IPS-18a (cell line): ENCODE data around the gene LGALS4.
A peak's percentile ranks its signal among the peaks of the same experiment; 100 is the strongest.

ENCODE experiments used
- H3K27ac ChIP-seq: one replicate; pipeline ENCODE4 v1.5.1; 2013; ENCODE audit warnings: low read length
- H3K27me3 ChIP-seq: one replicate; pipeline ENCODE4 v1.6.1; 2013; ENCODE audit warnings: mild to moderate bottlenecking, low read length; ENCODE audit not compliant: control insufficient read depth, insufficient read depth
- H3K36me3 ChIP-seq: one replicate; pipeline ENCODE4 v1.6.1; 2013; ENCODE audit warnings: low read depth, low read length; ENCODE audit not compliant: control insufficient read depth
- H3K4me1 ChIP-seq: one replicate; pipeline ENCODE4 v1.6.1; 2013; ENCODE audit warnings: low read depth, low read length; ENCODE audit not compliant: control insufficient read depth
- H3K4me3 ChIP-seq: one replicate; pipeline ENCODE4 v1.5.1; 2013; ENCODE audit warnings: low read length
- H3K9ac ChIP-seq: one replicate; pipeline ENCODE4 v1.6.1; 2013; ENCODE audit warnings: mild to moderate bottlenecking, low read length, moderate library complexity
- H3K9me3 ChIP-seq: one replicate; pipeline ENCODE4 v1.6.1; 2013; ENCODE audit warnings: low read depth, low read length; ENCODE audit not compliant: control insufficient read depth

LGALS4 gene

GRCh38 chr19:38849860-38850435 lies 37.2 kb upstream of the LGALS4 start, which contains the start of gene HNRNPL:
HNRNPL (minus strand) TSS chr19:38849986; CDS start chr19:38849966, 20 bp downstream.
- Histone ChIP-seq H3K27ac (peak within 1 kb of the TSS; percentile 95), H3K27me3 (no peaks in the 10 kb centered on the region), H3K4me1 (peaks cover 7% of the 10 kb centered on the region), H3K36me3 (peaks cover 28% of the 10 kb centered on the region), H3K9ac (peak within 1 kb of the TSS; percentile 97), H3K9me3 (no peaks in the 10 kb centered on the region), H3K4me3 (peak within 1 kb of the TSS; percentile 95)

GRCh38 chr19:38849147-38849859 lies 36.6 kb upstream of the LGALS4 start:
- Histone ChIP-seq H3K9ac (peak overlapping the region; percentile 97), H3K4me3 (peak overlapping the region; percentile 95), H3K9me3 (no peaks in the 10 kb centered on the region), H3K4me1 (peaks cover 7% of the 10 kb centered on the region), H3K27me3 (no peaks in the 10 kb centered on the region), H3K36me3 (peaks cover 35% of the 10 kb centered on the region), H3K27ac (peak overlapping the region; percentile 95)

GRCh38 chr19:38848299-38849146 lies 35.8 kb upstream of the LGALS4 start:
- Histone ChIP-seq H3K4me3 (peak overlapping the region; percentile 95), H3K36me3 (peaks cover 42% of the 10 kb centered on the region), H3K27ac (peak overlapping the region; percentile 95), H3K4me1 (peaks cover 7% of the 10 kb centered on the region), H3K9ac (peak overlapping the region; percentile 97), H3K9me3 (no peaks in the 10 kb centered on the region), H3K27me3 (no peaks in the 10 kb centered on the region)

GRCh38 chr19:38846097-38846496 lies 33.4 kb upstream of the LGALS4 start:
- Histone ChIP-seq H3K9ac (no peak overlapping the region), H3K4me1 (peaks cover 2% of the 10 kb centered on the region), H3K9me3 (no peaks in the 10 kb centered on the region), H3K27me3 (no peaks in the 10 kb centered on the region), H3K36me3 (peaks cover 67% of the 10 kb centered on the region), H3K4me3 (no peak overlapping the region), H3K27ac (no peak overlapping the region)

GRCh38 chr19:38845374-38846024 lies 32.8 kb upstream of the LGALS4 start:
- H3K27me3 ChIP-seq = no peaks in the 10 kb centered on the region
- no peaks in the 10 kb centered on the region for H3K9me3 ChIP-seq
- no peak overlapping the region for H3K9ac ChIP-seq
- no peak overlapping the region for H3K4me3 ChIP-seq
- H3K36me3 ChIP-seq = peaks cover 73% of the 10 kb centered on the region
- H3K4me1 ChIP-seq = no peaks in the 10 kb centered on the region
- no peak overlapping the region for H3K27ac ChIP-seq

- H3K27me3 ChIP-seq = no peaks in the 10 kb centered on the region
- no peaks in the 10 kb centered on the region for H3K9me3 ChIP-seq
- H3K4me1 ChIP-seq = no peaks in the 10 kb centered on the region
- no peak overlapping the region for H3K9ac ChIP-seq
- H3K4me3 ChIP-seq = no peak overlapping the region
- H3K27ac ChIP-seq = no peak overlapping the region
- peaks cover 84% of the 10 kb centered on the region for H3K36me3 ChIP-seq
Measured at GRCh38 chr19:38844093-38844686, 31.4 kb upstream of the LGALS4 start.

GRCh38 chr19:38843175-38843758 lies 30.5 kb upstream of the LGALS4 start:
- no peak overlapping the region for H3K27ac ChIP-seq
- H3K27me3 ChIP-seq = no peaks in the 10 kb centered on the region
- no peaks in the 10 kb centered on the region for H3K4me1 ChIP-seq
- H3K9me3 ChIP-seq = no peaks in the 10 kb centered on the region
- H3K4me3 ChIP-seq = no peak overlapping the region
- peaks cover 93% of the 10 kb centered on the region for H3K36me3 ChIP-seq
- H3K9ac ChIP-seq = no peak overlapping the region

- Histone ChIP-seq H3K27ac (no peak overlapping the region), H3K4me3 (no peak overlapping the region), H3K4me1 (no peaks in the 10 kb centered on the region), H3K36me3 (peaks cover 98% of the 10 kb centered on the region), H3K9ac (no peak overlapping the region), H3K9me3 (no peaks in the 10 kb centered on the region), H3K27me3 (no peaks in the 10 kb centered on the region)
Measured at GRCh38 chr19:38842439-38843174, 29.9 kb upstream of the LGALS4 start.

GRCh38 chr19:38841787-38842438 lies 29.2 kb upstream of the LGALS4 start:
- no peak overlapping the region for H3K9ac ChIP-seq
- no peaks in the 10 kb centered on the region for H3K9me3 ChIP-seq
- H3K4me1 ChIP-seq = no peaks in the 10 kb centered on the region
- no peak overlapping the region for H3K4me3 ChIP-seq
- H3K27me3 ChIP-seq = no peaks in the 10 kb centered on the region
- no peak overlapping the region for H3K27ac ChIP-seq
- peaks cover 98% of the 10 kb centered on the region for H3K36me3 ChIP-seq

GRCh38 chr19:38841180-38841766 lies 28.5 kb upstream of the LGALS4 start:
- Histone ChIP-seq H3K36me3 (peaks cover 98% of the 10 kb centered on the region), H3K9me3 (no peaks in the 10 kb centered on the region), H3K4me1 (no peaks in the 10 kb centered on the region), H3K27me3 (no peaks in the 10 kb centered on the region), H3K4me3 (no peak overlapping the region), H3K9ac (no peak overlapping the region), H3K27ac (no peak overlapping the region)
